ENCODE measurements around the gene ANKRD30B.
"Not testable (repeated sequence)": the region's sequence is repeated elsewhere in the genome, so short reads cannot be mapped to it uniquely, and the experiment has no call there.

ANKRD30B gene, protein sequence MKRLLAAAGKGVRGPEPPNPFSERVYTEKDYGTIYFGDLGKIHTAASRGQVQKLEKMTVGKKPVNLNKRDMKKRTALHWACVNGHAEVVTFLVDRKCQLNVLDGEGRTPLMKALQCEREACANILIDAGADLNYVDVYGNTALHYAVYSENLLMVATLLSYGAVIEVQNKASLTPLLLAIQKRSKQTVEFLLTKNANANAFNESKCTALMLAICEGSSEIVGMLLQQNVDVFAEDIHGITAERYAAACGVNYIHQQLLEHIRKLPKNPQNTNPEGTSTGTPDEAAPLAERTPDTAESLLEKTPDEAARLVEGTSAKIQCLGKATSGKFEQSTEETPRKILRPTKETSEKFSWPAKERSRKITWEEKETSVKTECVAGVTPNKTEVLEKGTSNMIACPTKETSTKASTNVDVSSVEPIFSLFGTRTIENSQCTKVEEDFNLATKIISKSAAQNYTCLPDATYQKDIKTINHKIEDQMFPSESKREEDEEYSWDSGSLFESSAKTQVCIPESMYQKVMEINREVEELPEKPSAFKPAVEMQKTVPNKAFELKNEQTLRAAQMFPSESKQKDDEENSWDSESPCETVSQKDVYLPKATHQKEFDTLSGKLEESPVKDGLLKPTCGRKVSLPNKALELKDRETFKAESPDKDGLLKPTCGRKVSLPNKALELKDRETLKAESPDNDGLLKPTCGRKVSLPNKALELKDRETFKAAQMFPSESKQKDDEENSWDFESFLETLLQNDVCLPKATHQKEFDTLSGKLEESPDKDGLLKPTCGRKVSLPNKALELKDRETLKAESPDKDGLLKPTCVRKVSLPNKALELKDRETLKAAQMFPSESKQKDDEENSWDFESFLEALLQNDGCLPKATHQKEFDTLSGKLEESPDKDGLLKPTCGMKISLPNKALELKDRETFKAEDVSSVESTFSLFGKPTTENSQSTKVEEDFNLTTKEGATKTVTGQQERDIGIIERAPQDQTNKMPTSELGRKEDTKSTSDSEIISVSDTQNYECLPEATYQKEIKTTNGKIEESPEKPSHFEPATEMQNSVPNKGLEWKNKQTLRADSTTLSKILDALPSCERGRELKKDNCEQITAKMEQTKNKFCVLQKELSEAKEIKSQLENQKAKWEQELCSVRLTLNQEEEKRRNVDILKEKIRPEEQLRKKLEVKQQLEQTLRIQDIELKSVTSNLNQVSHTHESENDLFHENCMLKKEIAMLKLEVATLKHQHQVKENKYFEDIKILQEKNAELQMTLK (N-terminal part only)

DNA sequence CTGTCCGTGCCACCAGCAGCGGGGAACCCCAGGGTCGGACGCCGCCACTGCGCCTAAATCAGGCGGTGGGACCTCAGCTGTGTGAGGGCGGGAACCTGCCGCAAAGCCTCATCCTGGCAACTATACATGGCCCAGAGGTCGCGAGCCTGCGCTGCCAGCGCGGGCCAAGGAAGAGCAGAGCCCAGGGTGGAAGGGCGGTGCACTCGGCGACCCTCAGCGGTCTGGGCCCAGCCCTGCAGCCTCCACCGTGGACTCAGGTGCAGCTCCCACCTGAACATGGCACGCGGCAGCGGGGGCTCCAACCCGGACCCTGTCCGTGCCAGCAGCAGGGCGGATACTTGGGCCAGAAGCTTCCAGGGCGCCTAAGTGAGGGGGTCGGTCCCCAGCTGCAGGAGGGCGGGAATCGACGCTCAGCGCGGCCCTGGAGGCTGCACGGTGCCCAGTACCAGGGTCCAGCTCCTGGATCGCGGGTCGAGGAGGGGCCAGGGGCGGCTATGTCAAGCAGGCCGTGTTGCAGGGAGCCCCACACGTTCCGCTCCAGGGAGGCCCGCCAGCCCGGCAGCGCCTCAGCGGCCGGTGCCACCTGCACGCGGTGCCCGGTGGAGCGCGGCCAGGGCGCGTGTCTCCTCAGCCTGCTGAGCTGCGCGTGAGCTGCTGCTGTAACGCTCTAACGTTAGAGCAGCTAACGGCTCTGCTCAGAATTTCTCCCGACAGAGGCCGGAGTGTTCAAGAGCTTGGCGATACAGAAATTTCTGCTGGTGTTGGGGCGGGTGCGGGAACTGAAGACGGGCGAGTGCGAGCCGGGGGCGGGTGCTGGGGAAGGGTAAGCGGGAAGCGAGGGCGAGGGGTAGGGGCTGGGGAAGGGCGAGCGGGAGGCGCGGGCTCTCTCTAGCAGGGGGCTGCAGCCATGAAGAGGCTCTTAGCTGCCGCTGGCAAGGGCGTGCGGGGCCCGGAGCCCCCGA is at the start of gene ANKRD30B:
Gene ANKRD30B, plus strand, starts transcription at position 660 of the 962 bp plus-strand sequence. Its CDS starts 248 bp downstream, at position 908.
- no peak for DNase-seq

DNA sequence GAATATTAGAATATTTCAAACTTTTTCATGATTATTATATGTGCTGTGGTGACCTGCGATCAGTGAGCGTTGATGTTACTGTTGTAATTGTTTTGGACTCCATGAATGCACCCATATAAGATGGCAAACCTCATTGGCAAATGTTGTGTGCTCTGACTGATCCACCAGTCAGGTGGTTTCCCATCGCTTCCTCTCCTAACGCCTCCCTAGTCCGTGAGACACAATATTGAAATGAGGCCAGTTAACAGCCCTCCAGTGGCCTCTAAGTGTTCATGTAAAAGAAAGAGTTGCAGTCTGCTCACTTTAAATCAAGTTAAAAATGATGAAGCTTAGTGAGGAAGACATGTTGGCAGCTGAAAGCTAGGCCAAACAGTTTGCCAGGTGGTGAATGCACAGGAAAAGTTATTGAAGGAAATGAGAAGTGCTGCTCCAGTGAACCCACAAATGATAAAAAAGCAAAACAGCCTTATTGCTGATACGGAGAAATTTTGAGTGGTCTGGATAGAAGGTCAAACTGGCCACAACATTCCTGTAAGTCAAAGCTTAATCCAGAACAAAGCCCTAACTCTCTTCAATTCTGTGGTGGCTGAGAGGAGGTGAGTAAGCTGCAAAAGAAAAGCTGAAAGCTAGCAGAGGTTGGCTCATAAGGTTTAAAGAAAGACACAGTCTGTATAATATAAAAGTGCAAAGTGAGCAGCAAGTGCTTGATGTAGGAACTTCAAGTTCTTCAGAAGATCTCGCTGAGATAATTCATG is 46.5 kb upstream of the ANKRD30B start:
- DNase-seq: not testable (repeated sequence)

- not testable (repeated sequence) for DNase-seq
These were observed 38.2 kb upstream of the ANKRD30B start for GRCh38 chr18:14709761-14710160.

DNA sequence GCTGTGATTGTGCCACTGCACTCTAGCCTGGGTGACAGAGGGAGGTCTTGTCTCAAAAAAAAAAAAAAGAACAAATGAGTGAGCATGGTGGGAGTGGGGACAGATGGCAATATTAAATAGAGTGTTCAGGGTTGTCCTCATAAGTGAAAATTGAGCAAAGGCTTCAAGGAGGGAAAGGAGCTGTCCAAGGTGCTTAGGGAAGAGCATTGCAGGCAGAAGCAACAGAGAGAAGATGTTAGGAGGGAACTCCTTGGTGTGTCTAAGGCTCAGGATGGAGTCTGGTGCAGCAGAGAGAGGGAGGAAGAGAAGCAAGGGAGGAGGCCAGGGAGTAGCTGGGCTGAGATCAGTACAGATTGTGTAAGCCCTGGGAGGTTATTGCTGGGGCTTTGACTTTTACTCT is 26.4 kb upstream of the ANKRD30B start:
- not testable (repeated sequence) for DNase-seq

DNA sequence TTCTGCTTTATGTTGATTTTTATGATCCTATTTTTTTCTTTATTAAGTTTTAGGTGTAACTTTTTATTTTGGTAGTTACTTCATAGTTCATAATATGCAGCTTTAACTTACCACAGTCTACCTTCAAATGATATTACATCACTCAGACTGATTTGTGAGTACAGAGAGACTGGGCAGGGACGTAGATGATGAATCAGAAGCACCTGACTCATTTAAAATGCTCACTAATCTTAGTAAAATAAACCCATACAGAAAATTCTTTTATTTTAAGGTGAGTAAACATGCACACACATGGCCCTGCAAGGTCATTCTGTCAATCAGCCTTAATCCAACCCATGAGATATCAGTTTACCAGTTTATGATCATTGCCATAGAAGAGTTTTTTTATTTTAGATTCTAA is 8.9 kb upstream of the ANKRD30B start:
- DNase-seq: not testable (repeated sequence)

DNA sequence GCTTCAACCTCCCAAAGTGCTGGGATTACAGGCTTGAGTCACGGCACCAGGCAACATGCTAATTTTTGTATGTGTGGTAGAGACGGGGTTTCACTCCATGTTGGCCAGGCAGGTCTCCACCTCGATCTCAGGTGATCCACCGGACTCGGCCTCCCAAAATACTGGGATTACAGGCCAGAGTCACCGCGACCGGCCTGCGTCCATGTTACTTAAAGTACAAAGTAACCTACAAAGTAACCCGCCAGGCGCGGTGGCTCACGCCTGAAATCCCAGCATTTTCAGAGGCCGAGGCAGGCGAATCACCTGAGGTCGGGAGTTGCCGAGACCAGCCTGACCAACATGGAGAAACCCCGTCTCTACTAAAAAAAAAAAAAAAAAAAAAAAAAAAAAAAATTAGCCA is 1.1 kb upstream of the ANKRD30B start:
- no peak for DNase-seq

GRCh38 chr18:14748496-14748895 is 524 bp downstream of the ANKRD30B start:
- DNase-seq: no peak

DNA sequence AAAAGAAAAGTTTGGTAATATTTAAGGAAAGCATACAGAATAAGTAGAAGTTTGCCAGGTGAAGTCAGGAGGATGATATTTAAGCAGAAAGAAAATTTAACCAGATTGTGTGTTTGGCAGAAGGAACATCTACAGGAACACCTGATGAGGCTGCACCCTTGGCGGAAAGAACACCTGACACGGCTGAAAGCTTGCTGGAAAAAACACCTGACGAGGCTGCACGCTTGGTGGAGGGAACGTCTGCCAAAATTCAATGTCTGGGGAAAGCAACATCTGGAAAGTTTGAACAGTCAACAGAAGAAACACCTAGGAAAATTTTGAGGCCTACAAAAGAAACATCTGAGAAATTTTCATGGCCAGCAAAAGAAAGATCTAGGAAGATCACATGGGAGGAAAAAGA is 15.6 kb downstream of the ANKRD30B start:
- not testable (repeated sequence) for DNase-seq

DNA sequence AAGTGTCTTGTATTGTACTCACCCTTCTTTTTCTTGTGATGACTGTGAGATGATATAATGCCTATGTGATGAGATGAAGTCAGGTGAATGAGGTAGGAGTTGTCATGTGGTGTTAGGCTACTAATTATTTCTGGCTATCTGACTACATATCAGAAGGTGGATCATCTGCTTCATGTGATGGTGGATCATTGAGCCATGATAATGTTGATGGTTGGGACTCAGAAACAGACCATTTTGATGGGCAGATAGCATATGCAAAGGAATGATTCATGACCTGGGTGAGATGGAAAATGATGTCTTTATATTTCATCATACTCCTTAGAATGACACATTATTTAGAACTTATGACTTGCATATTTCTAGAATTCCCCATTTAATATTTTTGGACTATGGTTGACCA is 19.5 kb downstream of the ANKRD30B start:
- no peak for DNase-seq

GRCh38 chr18:14768241-14768640 is 20.3 kb downstream of the ANKRD30B start:
- no peak for DNase-seq

DNA sequence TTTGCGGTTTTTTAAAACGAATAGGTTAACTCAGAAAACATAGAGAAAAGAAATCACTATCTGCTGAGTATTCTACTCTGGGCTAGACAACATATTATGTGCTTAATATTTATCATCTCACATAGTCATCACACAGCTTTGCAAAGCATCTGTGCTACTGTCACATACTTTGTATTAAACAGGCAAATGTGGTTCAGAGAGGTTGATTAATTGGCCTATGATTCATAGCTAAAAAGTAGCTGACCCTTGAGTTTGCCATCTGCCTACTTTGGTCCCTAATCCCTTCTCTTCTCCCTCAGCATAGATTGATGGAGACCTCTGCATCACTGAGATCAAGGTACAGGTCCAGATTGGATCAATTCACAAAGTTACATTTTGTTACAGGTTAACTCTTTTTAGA is 21.4 kb downstream of the ANKRD30B start:
- no peak for DNase-seq

- DNase-seq: no peak
These were observed 28.8 kb downstream of the ANKRD30B start for GRCh38 chr18:14776801-14777200.

DNA sequence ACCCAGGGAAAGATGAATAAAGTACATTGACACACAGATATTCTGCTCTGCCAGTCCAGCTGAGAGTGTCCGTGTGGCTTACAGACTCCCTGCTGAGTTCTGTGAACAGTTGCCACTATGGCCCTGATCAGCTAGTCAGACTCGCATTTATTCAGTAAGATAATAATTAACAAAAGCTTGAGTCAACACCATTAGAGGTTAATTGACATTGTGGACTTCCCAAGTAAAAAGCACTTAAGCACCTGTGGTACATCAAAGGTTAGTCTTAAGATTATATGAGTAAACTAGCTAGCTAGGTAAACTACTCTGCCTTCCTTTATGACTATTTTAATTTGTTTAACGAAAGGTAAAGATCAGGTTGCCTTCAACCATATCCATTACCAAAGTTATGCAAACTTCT is 33.7 kb downstream of the ANKRD30B start:
- DNase-seq: no peak

DNA sequence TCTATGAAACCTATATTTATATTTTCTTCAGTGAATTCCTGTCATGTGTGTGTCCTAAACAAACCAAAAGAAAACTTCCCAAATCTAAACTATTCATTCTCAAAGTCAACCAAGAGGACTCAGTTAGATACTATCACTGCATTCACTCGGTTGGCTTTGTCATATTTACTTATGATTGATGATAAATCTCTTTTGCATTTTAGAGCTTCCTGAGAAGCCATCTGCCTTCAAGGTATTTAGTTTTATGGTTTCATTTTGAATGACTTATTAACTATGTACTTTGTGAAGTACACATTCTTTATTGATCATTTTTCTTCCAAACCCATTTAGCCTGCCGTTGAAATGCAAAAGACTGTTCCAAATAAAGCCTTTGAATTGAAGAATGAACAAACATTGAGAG is 36.2 kb downstream of the ANKRD30B start:
- no peak for DNase-seq

DNA sequence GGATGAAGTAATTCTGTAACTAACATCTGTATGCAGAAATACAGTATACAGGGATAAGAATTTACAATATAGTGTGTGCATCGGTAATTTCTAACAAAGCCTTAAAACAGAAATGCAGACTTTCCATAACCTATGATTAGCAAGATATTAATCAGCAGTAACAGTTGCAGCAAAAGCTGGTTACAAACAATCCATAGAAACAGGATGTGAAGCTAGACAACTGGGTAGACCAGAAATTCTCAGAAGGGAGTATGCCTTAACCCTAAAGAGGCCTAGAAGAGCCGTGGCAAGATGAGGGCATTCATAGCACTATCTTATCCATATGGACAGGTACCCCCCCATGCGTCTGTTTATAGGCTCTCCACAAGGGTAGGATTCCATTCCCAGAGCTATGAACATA is 48.9 kb downstream of the ANKRD30B start:
- not testable (repeated sequence) for DNase-seq

GRCh38 chr18:14797969-14798764 is 50.2 kb downstream of the ANKRD30B start:
- DNase-seq: not testable (repeated sequence)

DNA sequence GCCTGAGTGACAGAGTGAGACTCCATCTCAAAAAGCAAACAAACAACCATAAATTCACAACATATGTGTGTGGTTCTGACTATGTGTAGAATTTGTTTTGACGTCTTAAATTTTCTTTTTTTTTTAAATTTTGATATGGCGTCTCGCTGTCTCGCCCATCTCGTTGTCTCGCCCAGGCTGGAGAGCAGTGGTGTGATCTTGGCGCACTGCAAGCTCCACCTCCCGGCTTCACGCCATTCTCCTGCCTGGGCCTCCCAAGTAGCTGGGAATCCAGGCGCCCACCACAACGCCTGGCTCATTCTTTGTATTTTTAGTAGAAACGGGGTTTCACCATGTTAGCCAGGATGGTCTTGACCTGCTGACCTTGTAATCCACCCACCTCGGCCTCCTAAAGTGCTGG is 63.1 kb downstream of the ANKRD30B start:
- DNase-seq: not testable (repeated sequence)

GRCh38 chr18:14826972-14827632 is 79.1 kb downstream of the ANKRD30B start:
- not testable (repeated sequence) for DNase-seq

GRCh38 chr18:14841607-14842006 is 93.6 kb downstream of the ANKRD30B start:
- not testable (repeated sequence) for DNase-seq
